ENCODE results near the gene SPEF1. TPM values are rescaled to one million over a fixed set of nuclear protein-coding genes. Genes with fewer than 3 reads are reported as not detected.

The SPEF1 gene
- total RNA-seq, 2 experiments from 2014 or later: not detected

GRCh38 chr20:3733119-3733995 is 47.9 kb downstream of the SPEF1 start:
- H3K4me1 Mint-ChIP-seq (ENCODE audit: low read depth): no peaks in the 10 kb centered on the region
- DNase-seq: no peak

GRCh38 chr20:3732327-3733118 is 48.7 kb downstream of the SPEF1 start, which contains the start of gene HSPA12B:
TSS of gene HSPA12B (plus strand) at chr20:3732685. CDS start at chr20:3738675, 5,990 bp downstream.
- ChIA-PET CTCF (no interaction called here), POLR2A (no interaction called here)
- no peak for TF ChIP-seq CTCF (IDR thresholded peaks at IDR 0.05)
- Histone ChIP-seq H3K4me1 (ENCODE audit: insufficient read depth, low read length) (no peaks in the 10 kb centered on the region), H3K9me3 (ENCODE audit: control insufficient read depth in 1 of 2, insufficient read depth in 1 of 2, low read length in 2 of 2) (no peaks in the 10 kb centered on the region), H3K4me3 (ENCODE audit: low read length) (no peak within 1 kb of the TSS), H3K27me3 (ENCODE audit: control insufficient read depth in 1 of 2, insufficient read depth in 2 of 2, low read length in 2 of 2) (peaks cover 38 to 45% of the 10 kb centered on the region in 2 experiments), H3K27ac (ENCODE audit: low read depth in 1 of 2, low read length in 2 of 2) (no peak within 1 kb of the TSS), H3K36me3 (ENCODE audit: insufficient read depth, low read length) (no peaks in the 10 kb centered on the region)
- ATAC-seq (ENCODE audit: poor library complexity) (no peak), DNase-seq (no peak)
- Mint-ChIP-seq H3K9me3 (no peaks in the 10 kb centered on the region), H3K36me3 (ENCODE audit: low read depth) (no peaks in the 10 kb centered on the region), H3K27me3 (peaks cover 57% of the 10 kb centered on the region), H3K4me3 (no peak within 1 kb of the TSS), H3K4me1 (ENCODE audit: low read depth) (no peaks in the 10 kb centered on the region), H3K27ac (no peak within 1 kb of the TSS)
- intact Hi-C loops (cut with DNase I, micrococcal nuclease): no loop called here

More at GRCh38 chr20:3733119-3733995, 47.9 kb downstream of the SPEF1 start:
- no peak overlapping the region for H3K4me3 ChIP-seq (ENCODE audit: low read length)
- no peaks in the 10 kb centered on the region for H3K9me3 Mint-ChIP-seq
- H3K36me3 ChIP-seq (ENCODE audit: insufficient read depth, low read length): no peaks in the 10 kb centered on the region
- H3K27me3 ChIP-seq (ENCODE audit: control insufficient read depth in 1 of 2, insufficient read depth in 2 of 2, low read length in 2 of 2): peaks cover 34 to 37% of the 10 kb centered on the region in 2 experiments
- intact Hi-C loops (cut with DNase I, micrococcal nuclease): no loop called here
- H3K36me3 Mint-ChIP-seq (ENCODE audit: low read depth): no peaks in the 10 kb centered on the region
- peaks cover 49% of the 10 kb centered on the region for H3K27me3 Mint-ChIP-seq
- ChIA-PET CTCF (no interaction called here), POLR2A (no interaction called here)
- TF ChIP-seq CTCF (IDR thresholded peaks at IDR 0.05): no peak
- H3K4me3 Mint-ChIP-seq: no peak overlapping the region
- no peak overlapping the region for H3K27ac ChIP-seq (ENCODE audit: low read depth in 1 of 2, low read length in 2 of 2)
- ATAC-seq (ENCODE audit: poor library complexity): no peak
- H3K4me1 ChIP-seq (ENCODE audit: insufficient read depth, low read length): no peaks in the 10 kb centered on the region
- H3K9me3 ChIP-seq (ENCODE audit: control insufficient read depth in 1 of 2, insufficient read depth in 1 of 2, low read length in 2 of 2): no peaks in the 10 kb centered on the region
- no peak overlapping the region for H3K27ac Mint-ChIP-seq

- Mint-ChIP-seq H3K27me3 (peaks cover 63% of the 10 kb centered on the region), H3K36me3 (ENCODE audit: low read depth) (no peaks in the 10 kb centered on the region), H3K4me3 (no peak overlapping the region), H3K9me3 (no peaks in the 10 kb centered on the region), H3K4me1 (ENCODE audit: low read depth) (no peaks in the 10 kb centered on the region), H3K27ac (no peak overlapping the region)
- ChIA-PET CTCF (interaction anchor here (0.7 kb wide), 1 partner anchor 21 kb away, joined by 3 read pairs; no protein-coding TSS in a partner anchor), POLR2A (no interaction called here)
- Histone ChIP-seq H3K27ac (ENCODE audit: low read depth in 1 of 2, low read length in 2 of 2) (no peak overlapping the region), H3K36me3 (ENCODE audit: insufficient read depth, low read length) (no peaks in the 10 kb centered on the region), H3K27me3 (ENCODE audit: control insufficient read depth in 1 of 2, insufficient read depth in 2 of 2, low read length in 2 of 2) (peaks cover 42 to 48% of the 10 kb centered on the region in 2 experiments), H3K4me1 (ENCODE audit: insufficient read depth, low read length) (no peaks in the 10 kb centered on the region), H3K4me3 (ENCODE audit: low read length) (no peak overlapping the region), H3K9me3 (ENCODE audit: control insufficient read depth in 1 of 2, insufficient read depth in 1 of 2, low read length in 2 of 2) (no peaks in the 10 kb centered on the region)
- intact Hi-C loops (cut with DNase I, micrococcal nuclease): no loop called here
- TF ChIP-seq CTCF (IDR thresholded peaks at IDR 0.05): no peak
- DNase-seq (no peak), ATAC-seq (ENCODE audit: poor library complexity) (no peak)
Measured at GRCh38 chr20:3731944-3732326, 49.3 kb downstream of the SPEF1 start.
